Endothelial cell of umbilical vein (primary cell): ENCODE data around the gene LSG1.
A peak's percentile ranks its signal among the peaks of the same experiment; 100 is the strongest.

Experiments
- POLR2A ChIP-seq: IDR thresholded peaks from 2 replicates; pipeline ENCODE4 v1.6.1; 2012; ENCODE audit warnings: low read depth, mild to moderate bottlenecking, control low read depth, low read length
- TF ChIP-seq, protein P1 (sequence below), 2 donors: IDR thresholded peaks; 1 replicate in 1 of 2; 2 replicates in 1 of 2; pipeline ENCODE4 v1.5.1; 2011; ENCODE audit warnings: low read length in 2 of 2, mild to moderate bottlenecking in 2 of 2, moderate library complexity in 2 of 2, control low read depth in 1 of 2, inconsistent platforms in 1 of 2, low read depth in 1 of 2; ENCODE audit not compliant: insufficient read depth in 1 of 2; ENCODE audit errors: extremely low read depth in 1 of 2

DNA sequence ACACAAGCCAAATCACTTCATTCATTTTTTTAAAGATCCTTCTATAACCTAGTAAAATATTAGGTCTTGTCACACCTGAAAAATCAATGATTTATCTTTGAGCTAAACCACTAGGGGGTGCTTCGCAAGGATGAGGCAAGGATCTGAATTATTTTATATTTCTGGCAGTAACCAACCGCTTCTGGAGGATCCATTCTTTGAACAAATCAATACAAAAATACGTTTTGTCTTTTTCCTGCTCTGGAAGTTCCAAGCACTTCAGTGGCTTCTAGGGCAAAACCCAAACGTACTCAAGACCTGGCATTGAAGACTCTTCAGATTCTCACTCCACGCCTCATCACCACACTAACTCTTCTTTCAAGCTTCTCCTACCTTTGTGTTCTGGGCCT, 486 bp downstream of the LSG1 start:
- TF ChIP-seq POLR2A, result no peak
- TF ChIP-seq, protein P1, sequence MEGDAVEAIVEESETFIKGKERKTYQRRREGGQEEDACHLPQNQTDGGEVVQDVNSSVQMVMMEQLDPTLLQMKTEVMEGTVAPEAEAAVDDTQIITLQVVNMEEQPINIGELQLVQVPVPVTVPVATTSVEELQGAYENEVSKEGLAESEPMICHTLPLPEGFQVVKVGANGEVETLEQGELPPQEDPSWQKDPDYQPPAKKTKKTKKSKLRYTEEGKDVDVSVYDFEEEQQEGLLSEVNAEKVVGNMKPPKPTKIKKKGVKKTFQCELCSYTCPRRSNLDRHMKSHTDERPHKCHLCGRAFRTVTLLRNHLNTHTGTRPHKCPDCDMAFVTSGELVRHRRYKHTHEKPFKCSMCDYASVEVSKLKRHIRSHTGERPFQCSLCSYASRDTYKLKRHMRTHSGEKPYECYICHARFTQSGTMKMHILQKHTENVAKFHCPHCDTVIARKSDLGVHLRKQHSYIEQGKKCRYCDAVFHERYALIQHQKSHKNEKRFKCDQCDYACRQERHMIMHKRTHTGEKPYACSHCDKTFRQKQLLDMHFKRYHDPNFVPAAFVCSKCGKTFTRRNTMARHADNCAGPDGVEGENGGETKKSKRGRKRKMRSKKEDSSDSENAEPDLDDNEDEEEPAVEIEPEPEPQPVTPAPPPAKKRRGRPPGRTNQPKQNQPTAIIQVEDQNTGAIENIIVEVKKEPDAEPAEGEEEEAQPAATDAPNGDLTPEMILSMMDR (IDR thresholded peaks at IDR 0.05; ENCODE audit: extremely low read depth in 1 of 2, insufficient read depth in 1 of 2, low read depth in 1 of 2, low read length in 2 of 2), result peak; percentile 43
